Peyer's patch (tissue), 4 donors: Measurements from ENCODE around the gene CYP4F12.
A peak's percentile ranks its signal among the peaks of the same experiment; 100 is the strongest.

Experiments
- POLR2A ChIP-seq, 2 donors: fragments of 450-650 bp; IDR thresholded peaks; one replicate each; pipeline ENCODE4 v1.5.1; 2017; ENCODE audit warnings: antibody characterized with exemption in 2 of 2, mild to moderate bottlenecking in 2 of 2, moderate library complexity in 2 of 2
- TF ChIP-seq, protein P1 (sequence below), 6 experiments: fragments of 450-650 bp in 4 of 6; fragments of 200-600 bp in 2 of 6; sonication (generic) in 1 of 6; IDR thresholded peaks; one replicate each; pipeline ENCODE4 v1.5.1; 2017 to 2019; ENCODE audit warnings: antibody characterized with exemption in 6 of 6, mild to moderate bottlenecking in 3 of 6, moderate library complexity in 1 of 6

DNA sequence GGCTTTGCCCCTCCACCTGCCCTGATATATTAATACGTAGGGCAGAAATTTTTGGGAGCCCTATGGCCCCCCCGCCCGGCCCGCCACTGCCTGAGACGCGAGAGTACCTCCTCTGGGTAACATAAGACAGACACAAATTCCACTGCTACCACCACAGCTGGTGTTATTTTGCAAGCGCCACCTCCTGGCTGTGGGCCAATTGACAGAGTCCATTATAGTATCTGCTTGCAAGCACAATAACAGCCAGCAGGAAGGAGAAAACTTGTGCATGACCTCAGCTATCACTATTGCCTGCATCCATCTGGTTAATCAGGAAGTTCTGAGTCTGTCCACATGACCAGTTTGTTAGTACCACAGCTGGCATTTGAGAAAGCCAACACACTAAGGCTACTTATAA, 29.6 kb downstream of the CYP4F12 start:
- TF ChIP-seq, protein P1, sequence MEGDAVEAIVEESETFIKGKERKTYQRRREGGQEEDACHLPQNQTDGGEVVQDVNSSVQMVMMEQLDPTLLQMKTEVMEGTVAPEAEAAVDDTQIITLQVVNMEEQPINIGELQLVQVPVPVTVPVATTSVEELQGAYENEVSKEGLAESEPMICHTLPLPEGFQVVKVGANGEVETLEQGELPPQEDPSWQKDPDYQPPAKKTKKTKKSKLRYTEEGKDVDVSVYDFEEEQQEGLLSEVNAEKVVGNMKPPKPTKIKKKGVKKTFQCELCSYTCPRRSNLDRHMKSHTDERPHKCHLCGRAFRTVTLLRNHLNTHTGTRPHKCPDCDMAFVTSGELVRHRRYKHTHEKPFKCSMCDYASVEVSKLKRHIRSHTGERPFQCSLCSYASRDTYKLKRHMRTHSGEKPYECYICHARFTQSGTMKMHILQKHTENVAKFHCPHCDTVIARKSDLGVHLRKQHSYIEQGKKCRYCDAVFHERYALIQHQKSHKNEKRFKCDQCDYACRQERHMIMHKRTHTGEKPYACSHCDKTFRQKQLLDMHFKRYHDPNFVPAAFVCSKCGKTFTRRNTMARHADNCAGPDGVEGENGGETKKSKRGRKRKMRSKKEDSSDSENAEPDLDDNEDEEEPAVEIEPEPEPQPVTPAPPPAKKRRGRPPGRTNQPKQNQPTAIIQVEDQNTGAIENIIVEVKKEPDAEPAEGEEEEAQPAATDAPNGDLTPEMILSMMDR (IDR thresholded peaks at IDR 0.05) = peak in 3 of 6 experiments; percentile 53 to 60 (median 60)
- no peak for TF ChIP-seq POLR2A (IDR thresholded peaks at IDR 0.05)
